ENCODE data around the gene GOLGA5. TPM values are rescaled to one million over a fixed set of nuclear protein-coding genes. Genes with fewer than 3 reads are reported as not detected.
A peak's percentile ranks its signal among the peaks of the same experiment; 100 is the strongest.

The GOLGA5 gene
- total and polyA plus RNA-seq, 12 donors, result 18.5 to 27.7 (median 21.9) TPM

- Histone ChIP-seq H3K36me3 (no peaks in the 10 kb centered on the region), H3K9me3 (no peaks in the 10 kb centered on the region), H3K27me3 (peaks cover 0 to 26% (median 0%) of the 10 kb centered on the region in 7 donors), H3K4me3 (peak overlapping the region in 2 of 10 donors; percentile 15 to 42), H3K27ac (peak overlapping the region in 9 of 10 donors; percentile 50 to 85 (median 76)), H3K4me1 (peaks cover 10 to 84% (median 17%) of the 10 kb centered on the region in 9 donors)
- WGBS, 2 donors, result 60 to 66% methylated on average over 5 of the region's 5 CpGs
- DNase-seq (peak; percentile 24 to 56), ATAC-seq (peak in 7 of 8 donors; percentile 29 to 75 (median 57))
- intact Hi-C loops (cut with DNase I), result no loop called here
- TF ChIP-seq CTCF (IDR thresholded peaks at IDR 0.05), result no peak
Observed at GRCh38 chr14:92750994-92751400, 43.1 kb upstream of the GOLGA5 start.

GRCh38 chr14:92751819-92752218 lies 42.3 kb upstream of the GOLGA5 start:
- Histone ChIP-seq H3K27me3 (peaks cover 0 to 26% (median 0%) of the 10 kb centered on the region in 7 donors), H3K4me3 (no peak overlapping the region), H3K36me3 (no peaks in the 10 kb centered on the region), H3K27ac (peak overlapping the region in 9 of 10 donors; percentile 22 to 85 (median 75)), H3K9me3 (no peaks in the 10 kb centered on the region), H3K4me1 (peaks cover 3 to 77% (median 11%) of the 10 kb centered on the region in 9 donors)
- no peak for TF ChIP-seq CTCF (IDR thresholded peaks at IDR 0.05)
- intact Hi-C loops (cut with DNase I), result no loop called here
- DNase-seq (no peak), ATAC-seq (no peak)
- 40 to 50% methylated on average over 4 of the region's 4 CpGs for WGBS, 2 donors

GRCh38 chr14:92753250-92753649 lies 40.9 kb upstream of the GOLGA5 start:
- DNase-seq (no peak), ATAC-seq (no peak)
- H3K27me3 ChIP-seq, result peaks cover 0 to 16% (median 0%) of the 10 kb centered on the region in 7 donors
- peak overlapping the region in 2 of 10 donors; percentile 37 to 74 for H3K27ac ChIP-seq
- no peaks in the 10 kb centered on the region for H3K9me3 ChIP-seq
- intact Hi-C loops (cut with DNase I), result no loop called here
- 67 to 78% methylated on average over 5 of the region's 5 CpGs for WGBS, 2 donors
- no peak overlapping the region for H3K4me3 ChIP-seq
- H3K36me3 ChIP-seq, result no peaks in the 10 kb centered on the region
- H3K4me1 ChIP-seq, result peaks cover 0 to 63% (median 5%) of the 10 kb centered on the region in 9 donors
- TF ChIP-seq CTCF (IDR thresholded peaks at IDR 0.05), result no peak

- Histone ChIP-seq H3K4me3 (no peak overlapping the region), H3K36me3 (no peaks in the 10 kb centered on the region), H3K27me3 (no peaks in the 10 kb centered on the region), H3K27ac (no peak overlapping the region), H3K9me3 (no peaks in the 10 kb centered on the region), H3K4me1 (peaks cover 0 to 50% (median 5%) of the 10 kb centered on the region in 9 donors)
- ATAC-seq (no peak), DNase-seq (no peak)
- WGBS, 2 donors, result 74 to 77% methylated on average over 1 of the region's 1 CpG
- no peak for TF ChIP-seq CTCF (IDR thresholded peaks at IDR 0.05)
- intact Hi-C loops (cut with DNase I), result no loop called here
Observed at GRCh38 chr14:92754966-92755365, 39.1 kb upstream of the GOLGA5 start.

Data from heart right ventricle (tissue), 16 donors.